Upper lobe of right lung (tissue), 1 donor: ENCODE results near the gene CLASP1. TPM values are rescaled to one million over a fixed set of nuclear protein-coding genes. Genes with fewer than 3 reads are reported as not detected.
A peak's percentile ranks its signal among the peaks of the same experiment; 100 is the strongest.

Source experiments
- ATAC-seq: fragments of 200-7000 bp; cut with Tn5 transposase; one replicate; pipeline ENCODE4 v1.9.1; 2020; ENCODE audit warnings: mild to moderate bottlenecking, moderate library complexity
- DNase-seq: peaks from one replicate; pipeline ENCODE4 v3.0.0-alpha.2; 2020
- H3K27ac ChIP-seq: fragments of 200-600 bp; one replicate; pipeline ENCODE4 v1.8.0; 2022
- H3K27me3 ChIP-seq: fragments of 200-600 bp; one replicate; pipeline ENCODE4 v1.8.0; 2022; ENCODE audit warnings: mild to moderate bottlenecking
- H3K36me3 ChIP-seq: fragments of 200-600 bp; one replicate; pipeline ENCODE4 v1.8.0; 2022
- H3K4me1 ChIP-seq: fragments of 200-600 bp; one replicate; pipeline ENCODE4 v1.8.0; 2022
- H3K4me3 ChIP-seq: fragments of 200-600 bp; one replicate; pipeline ENCODE4 v1.8.0; 2022; ENCODE audit warnings: mild to moderate bottlenecking
- H3K9me3 ChIP-seq: fragments of 200-600 bp; one replicate; pipeline ENCODE4 v1.8.0; 2022
- CTCF ChIP-seq: fragments of 200-600 bp; IDR thresholded peaks from one replicate; pipeline ENCODE4 v1.8.0; 2022; ENCODE audit warnings: antibody characterized with exemption
- intact Hi-C: fragments of 100-400 bp; cut with DNase I; formaldehyde crosslinking; loops from one replicate; pipeline ENCODE4 v1.11.0; 2022
- total RNA-seq: library from RNA; stranded (reverse); fragmentation: NEBNext Ultra II Directional; extraction: Animal tissue kit (Norgen Biotek cat#: 25700); gene quantifications from one replicate; pipeline ENCODE4 v1.2.1, GENCODE V29; 2021
- donor health status: DM: no; HTN: yes; CAD: no; lungs with severe emphysema.

Gene CLASP1
- total RNA-seq, 1 donor from 2014 or later, result 44.5 TPM

- Histone ChIP-seq H3K4me3 (no peak overlapping the region), H3K9me3 (no peaks in the 10 kb centered on the region), H3K36me3 (no peaks in the 10 kb centered on the region), H3K4me1 (peaks cover 17% of the 10 kb centered on the region), H3K27me3 (no peaks in the 10 kb centered on the region), H3K27ac (peak overlapping the region; percentile 71)
- intact Hi-C loops, result no loop called here
- DNase-seq (no peak), ATAC-seq (peak; percentile 73)
- no peak for TF ChIP-seq CTCF
These were observed 22.3 kb downstream of the CLASP1 start for GRCh38 chr2:121626777-121627524.

- no peaks in the 10 kb centered on the region for H3K27me3 ChIP-seq
- peaks cover 17% of the 10 kb centered on the region for H3K4me1 ChIP-seq
- H3K4me3 ChIP-seq, result no peak overlapping the region
- H3K9me3 ChIP-seq, result no peaks in the 10 kb centered on the region
- TF ChIP-seq CTCF, result no peak
- intact Hi-C loops, result no loop called here
- no peak for ATAC-seq
- no peaks in the 10 kb centered on the region for H3K36me3 ChIP-seq
- no peak for DNase-seq
- no peak overlapping the region for H3K27ac ChIP-seq
These were observed 23.3 kb downstream of the CLASP1 start for GRCh38 chr2:121625953-121626352.

GRCh38 chr2:121617042-121617599, 32.1 kb downstream of the CLASP1 start:
- H3K9me3 ChIP-seq, result no peaks in the 10 kb centered on the region
- H3K36me3 ChIP-seq, result peaks cover 3% of the 10 kb centered on the region
- H3K4me1 ChIP-seq, result peaks cover 14% of the 10 kb centered on the region
- TF ChIP-seq CTCF, result no peak
- DNase-seq (no peak), ATAC-seq (peak; percentile 68)
- no peaks in the 10 kb centered on the region for H3K27me3 ChIP-seq
- no peak overlapping the region for H3K27ac ChIP-seq
- intact Hi-C loops, result no loop called here
- H3K4me3 ChIP-seq, result no peak overlapping the region

GRCh38 chr2:121613774-121614173, 35.5 kb downstream of the CLASP1 start:
- no peak for ATAC-seq
- H3K4me1 ChIP-seq, result peaks cover 21% of the 10 kb centered on the region
- DNase-seq, result no peak
- H3K27me3 ChIP-seq, result no peaks in the 10 kb centered on the region
- no peak overlapping the region for H3K4me3 ChIP-seq
- H3K27ac ChIP-seq, result no peak overlapping the region
- no peaks in the 10 kb centered on the region for H3K9me3 ChIP-seq
- H3K36me3 ChIP-seq, result peaks cover 3% of the 10 kb centered on the region
- no peak for TF ChIP-seq CTCF
- intact Hi-C loops, result no loop called here

- H3K27ac ChIP-seq, result no peak overlapping the region
These were observed 36.1 kb downstream of the CLASP1 start for GRCh38 chr2:121613152-121613551.

More at GRCh38 chr2:121613152-121613551, 36.1 kb downstream of the CLASP1 start:
- Histone ChIP-seq H3K9me3 (no peaks in the 10 kb centered on the region), H3K4me3 (no peak overlapping the region), H3K4me1 (peaks cover 26% of the 10 kb centered on the region), H3K27me3 (no peaks in the 10 kb centered on the region), H3K36me3 (peaks cover 3% of the 10 kb centered on the region)
- intact Hi-C loops, result no loop called here
- ATAC-seq (no peak), DNase-seq (no peak)
- TF ChIP-seq CTCF, result no peak
